Mammary epithelial cell (primary cell): ENCODE measurements around the gene KXD1.
A peak's percentile ranks its signal among the peaks of the same experiment; 100 is the strongest.

Experiments
- CTCF ChIP-seq, 2 donors: IDR thresholded peaks in 1 of 2; conservative IDR thresholded peaks in 1 of 2; 2 replicates each; pipeline ENCODE4 v1.5.1; 2011 to 2012; ENCODE audit warnings: inconsistent platforms in 2 of 2, low read length in 2 of 2, mild to moderate bottlenecking in 2 of 2, control low read depth in 1 of 2, low read depth in 1 of 2; ENCODE audit not compliant: insufficient read depth in 1 of 2; ENCODE audit errors: extremely low read depth in 1 of 2
- EZH2 ChIP-seq: IDR thresholded peaks from 2 replicates; pipeline ENCODE4 v1.6.1; 2012; ENCODE audit warnings: low read length, inconsistent platforms, borderline replicate concordance

GRCh38 chr19:18520848-18521691, 36.6 kb upstream of the KXD1 start:
- TF ChIP-seq CTCF (conservative IDR thresholded peaks at IDR 0.05 in 1 of 2, IDR thresholded peaks at IDR 0.05 in 1 of 2; ENCODE audit: extremely low read depth in 1 of 2, insufficient read depth in 1 of 2, low read depth in 1 of 2, low read length in 2 of 2) (peak in 1 of 2 donors; percentile 10), EZH2 (no peak)
